ENCODE results near the gene NPC2.

NPC2 gene

DNA sequence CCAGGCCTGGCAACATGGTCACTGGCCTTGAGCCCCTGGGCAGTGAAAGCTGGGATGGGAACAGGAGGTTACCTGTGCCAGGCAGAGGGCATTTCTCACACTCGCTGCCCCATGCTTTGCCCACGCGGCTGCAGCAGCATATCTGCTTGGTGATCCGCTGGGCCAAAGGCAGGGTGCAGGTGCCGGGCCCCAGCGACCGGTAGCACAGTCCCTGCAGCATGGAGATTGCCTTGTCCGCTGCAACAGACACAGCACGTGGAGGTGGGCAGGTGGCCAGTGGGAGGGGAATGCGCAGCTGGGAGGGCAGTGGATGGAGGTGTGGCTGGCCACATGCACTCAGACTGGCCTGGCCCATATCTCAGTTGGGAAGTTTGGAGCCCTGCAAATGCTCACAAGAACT lies 35.8 kb upstream of the NPC2 start:
- FAIRE-seq (no peak), DNase-seq (ENCODE audit: insufficient read length) (no peak)
- TF ChIP-seq POLR2AphosphoS5 (IDR thresholded peaks at IDR 0.05; ENCODE audit: low read depth, low read length) (no peak), POLR2A (IDR thresholded peaks at IDR 0.05; ENCODE audit: low read depth, low read length) (no peak), TAF1 (IDR thresholded peaks at IDR 0.05; ENCODE audit: borderline replicate concordance, low read depth, low read length) (no peak)

DNA sequence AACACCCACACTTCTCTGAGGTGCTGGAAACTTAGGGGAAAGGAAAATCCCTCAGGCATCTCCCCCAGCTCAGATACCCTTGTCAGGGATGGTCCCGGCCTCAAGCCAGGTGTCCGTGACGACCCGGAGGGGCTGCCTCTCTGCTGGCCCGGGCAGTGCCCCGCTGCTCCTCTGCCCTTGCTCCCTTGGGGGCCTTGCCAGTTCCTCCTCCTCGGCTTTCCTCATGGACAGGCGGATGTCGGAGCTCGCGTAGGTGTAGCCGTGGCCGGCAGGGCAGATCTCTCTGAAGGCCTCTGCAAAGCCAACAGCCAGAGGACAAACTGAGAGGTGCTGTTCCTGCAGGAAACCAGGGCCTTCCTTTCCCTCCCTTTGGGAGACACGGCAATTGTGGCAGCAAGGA lies 35.3 kb upstream of the NPC2 start:
- FAIRE-seq: no peak
- no peak for TF ChIP-seq TAF1 (IDR thresholded peaks at IDR 0.05; ENCODE audit: borderline replicate concordance, low read depth, low read length)
- TF ChIP-seq POLR2A (IDR thresholded peaks at IDR 0.05; ENCODE audit: low read depth, low read length): no peak
- TF ChIP-seq POLR2AphosphoS5 (IDR thresholded peaks at IDR 0.05; ENCODE audit: low read depth, low read length): no peak
- no peak for DNase-seq (ENCODE audit: insufficient read length)

DNA sequence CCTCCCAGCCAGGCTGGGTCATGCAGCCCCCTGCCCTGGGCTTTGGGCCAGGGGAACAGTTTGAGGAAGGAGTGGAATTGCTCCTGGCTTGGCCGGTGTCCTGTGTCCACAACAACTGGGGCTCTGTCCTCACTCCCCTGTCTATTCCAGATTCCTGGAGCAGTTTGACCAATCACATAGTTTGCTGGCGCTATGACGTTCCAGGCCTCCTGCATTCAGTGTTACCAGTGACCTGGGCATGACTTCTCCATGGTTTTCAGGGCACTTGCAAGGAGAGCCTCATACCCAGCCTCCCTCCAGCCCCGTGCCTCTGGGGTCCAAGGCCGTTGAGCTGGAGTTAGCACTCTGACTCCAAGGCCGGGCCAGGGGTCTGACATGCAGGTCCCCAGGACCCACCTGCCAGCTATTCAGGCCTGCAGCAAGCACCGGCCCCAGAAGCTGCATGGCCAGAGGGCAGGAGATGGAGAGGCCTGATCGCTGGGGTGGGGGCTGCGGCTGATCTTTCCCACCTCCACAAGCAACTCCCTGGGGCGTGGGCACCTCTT lies 34.7 kb upstream of the NPC2 start:
- DNase-seq (ENCODE audit: insufficient read length) (no peak), FAIRE-seq (no peak)
- TF ChIP-seq TAF1 (IDR thresholded peaks at IDR 0.05; ENCODE audit: borderline replicate concordance, low read depth, low read length) (no peak), POLR2AphosphoS5 (IDR thresholded peaks at IDR 0.05; ENCODE audit: low read depth, low read length) (no peak), POLR2A (IDR thresholded peaks at IDR 0.05; ENCODE audit: low read depth, low read length) (no peak)

DNA sequence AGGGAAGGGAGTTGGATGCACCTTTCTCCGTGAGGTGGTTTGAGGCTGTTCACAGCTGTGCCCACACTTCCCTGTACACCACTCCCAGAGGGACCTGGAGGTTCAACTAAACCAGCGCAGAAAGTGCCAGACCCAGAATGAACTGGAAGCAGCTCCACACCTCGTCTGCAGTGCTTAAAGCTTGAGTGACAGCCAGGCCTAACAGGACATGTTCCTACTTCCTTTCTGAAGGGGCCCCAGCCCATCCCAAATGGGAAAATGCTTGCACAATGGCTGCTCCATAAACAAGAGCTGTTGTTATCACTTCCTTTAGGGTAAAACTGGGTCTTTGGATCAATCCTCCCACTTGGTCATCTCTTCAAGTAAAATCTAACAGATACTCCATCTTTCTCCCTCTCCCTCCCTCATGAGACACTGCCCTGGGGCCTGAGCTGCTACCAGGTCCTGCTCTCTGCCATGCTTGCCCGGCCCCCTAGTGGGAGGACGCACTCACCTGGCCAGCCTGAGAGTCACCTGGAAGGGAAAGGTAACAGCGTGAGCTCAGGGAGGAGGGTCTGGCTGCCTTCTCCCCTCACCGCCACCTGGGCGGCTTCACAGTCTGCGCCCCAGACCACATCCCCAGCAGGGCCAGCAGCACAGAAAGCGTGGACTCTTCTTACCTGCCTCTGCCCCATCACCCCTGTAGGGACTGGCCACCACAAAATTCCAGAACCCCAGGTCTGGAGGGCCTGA lies 33.9 kb upstream of the NPC2 start:
- FAIRE-seq: no peak
- DNase-seq (ENCODE audit: insufficient read length): no peak
- no peak for TF ChIP-seq POLR2AphosphoS5 (IDR thresholded peaks at IDR 0.05; ENCODE audit: low read depth, low read length)

DNA sequence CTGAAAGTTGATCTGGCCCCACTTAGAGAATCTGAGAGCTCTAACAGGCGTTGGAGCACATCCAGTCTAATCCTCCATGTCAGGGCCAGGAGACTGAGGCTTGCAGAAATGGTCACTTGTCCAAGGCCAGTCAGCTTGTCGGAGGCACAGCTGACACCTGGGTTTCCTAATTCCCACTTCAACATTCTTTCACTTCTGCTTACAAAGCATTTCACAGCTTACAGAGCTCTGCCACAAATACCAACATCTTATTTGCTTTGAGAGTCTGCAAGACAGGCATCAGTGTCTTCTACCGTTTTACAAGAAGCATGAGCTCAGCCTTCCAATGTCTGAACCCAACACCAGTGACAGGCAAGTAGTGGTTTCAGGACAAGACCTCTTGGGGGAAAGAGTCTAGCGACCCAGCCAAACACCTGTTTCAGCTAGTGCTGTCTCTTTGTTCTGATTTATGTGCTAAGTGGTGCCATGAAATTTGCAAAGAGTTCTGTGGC lies 32.3 kb upstream of the NPC2 start:
- DNase-seq (ENCODE audit: insufficient read length) (no peak), FAIRE-seq (no peak)
- TF ChIP-seq POLR2A (IDR thresholded peaks at IDR 0.05; ENCODE audit: low read depth, low read length) (no peak), TAF1 (IDR thresholded peaks at IDR 0.05; ENCODE audit: borderline replicate concordance, low read depth, low read length) (no peak), POLR2AphosphoS5 (IDR thresholded peaks at IDR 0.05; ENCODE audit: low read depth, low read length) (no peak)

DNA sequence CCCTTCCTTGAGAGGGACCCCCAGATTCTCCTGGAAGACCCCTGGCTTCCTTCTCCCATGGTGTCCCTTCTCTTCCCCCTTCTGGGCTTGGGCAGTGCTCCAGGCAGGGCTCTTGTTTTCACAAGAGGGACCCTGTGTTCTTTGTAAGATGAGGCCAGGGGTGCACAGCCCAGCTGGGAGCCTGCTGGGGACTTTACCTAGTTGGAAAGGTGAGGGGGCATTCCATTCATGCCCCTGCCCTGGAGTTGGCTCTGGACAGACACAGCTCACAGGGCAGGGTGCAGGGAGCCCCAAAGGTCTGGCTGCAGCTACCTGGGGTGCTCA lies 31.7 kb upstream of the NPC2 start:
- FAIRE-seq (no peak), DNase-seq (ENCODE audit: insufficient read length) (no peak)
- TF ChIP-seq TAF1 (IDR thresholded peaks at IDR 0.05; ENCODE audit: borderline replicate concordance, low read depth, low read length) (no peak), POLR2AphosphoS5 (IDR thresholded peaks at IDR 0.05; ENCODE audit: low read depth, low read length) (no peak), POLR2A (IDR thresholded peaks at IDR 0.05; ENCODE audit: low read depth, low read length) (no peak)

DNA sequence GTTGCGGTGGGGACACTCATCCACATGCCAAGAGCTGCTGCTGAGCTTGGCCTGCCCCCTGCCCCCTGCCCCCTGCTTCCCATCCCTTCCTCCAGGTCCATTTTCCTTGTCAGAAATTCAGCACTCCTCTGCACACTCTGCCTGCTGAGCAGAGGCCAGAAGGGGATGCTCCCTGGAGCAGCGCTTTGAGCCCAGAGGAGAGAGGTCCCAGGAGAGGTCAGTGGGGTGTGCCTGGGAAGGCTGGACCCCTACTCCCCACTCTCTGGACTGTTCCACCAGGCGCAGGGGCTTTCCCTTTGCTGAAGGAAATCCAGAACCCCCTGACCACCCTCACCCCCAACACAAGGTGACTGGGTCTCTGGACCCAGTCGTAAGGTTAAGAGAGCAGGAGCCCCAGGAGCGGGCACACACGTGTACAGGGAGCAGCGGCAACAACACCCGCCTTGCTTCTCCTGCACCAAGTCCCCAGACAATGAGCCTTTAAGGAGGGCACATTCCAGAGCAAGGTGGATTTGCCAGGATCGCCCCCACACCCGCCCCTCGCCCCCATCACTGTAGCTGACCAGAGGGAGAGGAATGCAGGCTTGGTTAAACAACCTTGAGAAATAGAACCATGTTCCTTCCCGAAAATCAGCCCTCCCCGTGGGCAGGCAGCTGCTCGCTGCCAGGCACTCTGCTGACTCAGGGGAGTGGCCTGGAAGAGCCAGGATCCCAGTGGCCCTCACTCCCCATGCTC lies 31.1 kb upstream of the NPC2 start:
- TF ChIP-seq POLR2AphosphoS5 (IDR thresholded peaks at IDR 0.05; ENCODE audit: low read depth, low read length) (no peak), TAF1 (IDR thresholded peaks at IDR 0.05; ENCODE audit: borderline replicate concordance, low read depth, low read length) (no peak), POLR2A (IDR thresholded peaks at IDR 0.05; ENCODE audit: low read depth, low read length) (no peak)
- FAIRE-seq: no peak
- DNase-seq (ENCODE audit: insufficient read length): no peak

DNA sequence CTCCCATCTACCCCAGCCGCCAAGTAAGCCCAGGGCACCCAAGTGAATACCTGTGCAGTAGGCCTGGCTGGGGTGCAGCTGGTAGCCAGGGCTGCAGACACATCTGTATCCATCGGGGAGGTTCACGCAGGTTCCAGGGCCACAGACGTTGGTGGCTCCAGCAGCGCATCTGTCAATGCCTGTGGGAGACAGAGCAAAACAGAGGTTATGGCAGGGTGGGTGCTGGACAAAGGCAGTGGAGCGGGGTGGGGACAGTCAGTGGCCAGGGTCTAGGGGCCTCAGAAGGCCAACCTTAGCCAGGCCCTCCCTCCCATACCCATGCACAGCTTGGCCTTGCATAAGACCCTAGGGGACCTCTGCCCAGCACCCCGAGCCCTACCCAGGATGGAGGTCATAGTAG lies 29.6 kb upstream of the NPC2 start:
- no peak for DNase-seq (ENCODE audit: insufficient read length)
- TF ChIP-seq POLR2A (IDR thresholded peaks at IDR 0.05; ENCODE audit: low read depth, low read length) (no peak), POLR2AphosphoS5 (IDR thresholded peaks at IDR 0.05; ENCODE audit: low read depth, low read length) (no peak), TAF1 (IDR thresholded peaks at IDR 0.05; ENCODE audit: borderline replicate concordance, low read depth, low read length) (no peak)
- no peak for FAIRE-seq

DNA sequence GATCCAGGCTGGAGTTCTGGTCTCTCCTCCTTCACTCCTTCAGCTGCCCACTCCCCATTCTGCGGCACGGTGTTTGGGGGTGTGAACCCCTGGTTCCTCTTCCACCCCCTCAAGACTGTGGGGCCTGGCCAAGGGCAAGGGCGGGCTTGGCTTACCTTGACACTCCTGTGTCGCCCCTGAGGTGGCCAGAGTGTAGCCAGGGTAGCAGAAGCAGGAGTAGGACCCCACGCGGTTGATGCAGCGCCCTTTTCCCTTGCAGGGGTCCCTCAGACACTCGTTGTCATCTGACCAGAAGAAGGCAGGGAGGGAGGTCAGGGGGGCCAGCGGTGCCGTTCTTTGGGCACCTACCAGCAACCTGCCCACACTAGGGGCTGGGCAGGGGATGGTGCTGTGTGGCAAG lies 28.7 kb upstream of the NPC2 start:
- TF ChIP-seq POLR2A (IDR thresholded peaks at IDR 0.05; ENCODE audit: low read depth, low read length) (no peak), POLR2AphosphoS5 (IDR thresholded peaks at IDR 0.05; ENCODE audit: low read depth, low read length) (no peak), TAF1 (IDR thresholded peaks at IDR 0.05; ENCODE audit: borderline replicate concordance, low read depth, low read length) (no peak)
- DNase-seq (ENCODE audit: insufficient read length): no peak
- FAIRE-seq: no peak

DNA sequence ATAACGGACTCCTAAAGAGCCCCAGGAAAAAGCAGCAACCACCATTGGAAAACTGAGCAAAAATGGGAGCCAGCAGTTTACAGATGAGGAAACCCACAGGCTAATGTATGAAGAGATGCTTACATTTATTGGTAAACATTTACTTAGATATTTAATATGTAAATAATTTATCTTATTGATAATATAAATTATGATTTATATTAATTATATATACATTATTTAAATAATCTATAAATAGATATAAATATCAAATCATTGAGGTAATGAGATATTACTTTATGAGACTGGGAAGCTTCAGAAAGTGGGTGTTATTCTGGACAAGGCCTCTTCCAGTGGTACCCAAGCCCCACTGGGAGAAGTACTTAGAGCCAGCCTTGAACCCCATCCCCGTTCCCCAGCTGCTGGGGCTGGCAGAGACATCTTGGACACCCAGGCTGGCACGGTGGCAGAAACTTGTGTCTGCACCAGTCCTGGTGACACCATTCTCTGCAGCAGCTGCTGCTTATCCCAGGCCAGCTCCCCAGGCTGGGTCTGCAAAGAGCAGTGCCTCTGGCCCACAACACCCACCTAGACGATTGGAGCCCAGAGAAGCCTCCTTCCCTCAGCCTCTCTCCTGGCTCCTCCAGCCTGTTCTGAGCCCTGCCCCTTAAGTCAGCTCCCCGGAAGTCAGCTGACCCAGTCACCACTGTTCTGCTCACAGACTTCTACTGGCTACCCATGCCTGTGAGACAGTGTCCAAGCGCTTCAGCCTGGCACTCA lies 26.4 kb upstream of the NPC2 start:
- no peak for TF ChIP-seq POLR2A (IDR thresholded peaks at IDR 0.05; ENCODE audit: low read depth, low read length)
- TF ChIP-seq TAF1 (IDR thresholded peaks at IDR 0.05; ENCODE audit: borderline replicate concordance, low read depth, low read length): no peak
- no peak for TF ChIP-seq POLR2AphosphoS5 (IDR thresholded peaks at IDR 0.05; ENCODE audit: low read depth, low read length)
- no peak for FAIRE-seq
- no peak for DNase-seq (ENCODE audit: insufficient read length)

DNA sequence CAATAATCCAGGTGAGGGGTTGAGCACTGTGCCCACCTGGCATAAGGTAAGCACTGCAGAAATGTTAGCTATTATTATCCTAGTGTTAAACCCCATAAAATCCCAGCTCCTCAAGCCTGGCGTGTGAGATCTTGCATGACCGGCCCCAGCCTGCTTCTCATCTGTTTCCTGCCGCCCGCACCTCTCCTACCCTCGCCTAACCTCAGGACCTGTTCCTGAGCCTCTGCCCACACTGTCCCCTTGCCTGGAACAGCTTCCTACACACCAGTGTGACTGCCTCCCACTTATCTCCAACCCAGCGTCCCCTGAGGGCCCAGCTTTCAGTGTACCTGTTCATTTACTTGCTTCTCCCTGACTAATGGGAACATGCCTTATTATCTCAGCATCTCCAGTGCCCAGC lies 25.1 kb upstream of the NPC2 start:
- TF ChIP-seq POLR2AphosphoS5 (IDR thresholded peaks at IDR 0.05; ENCODE audit: low read depth, low read length): no peak
- TF ChIP-seq POLR2A (IDR thresholded peaks at IDR 0.05; ENCODE audit: low read depth, low read length): no peak
- no peak for TF ChIP-seq TAF1 (IDR thresholded peaks at IDR 0.05; ENCODE audit: borderline replicate concordance, low read depth, low read length)
- DNase-seq (ENCODE audit: insufficient read length) (no peak), FAIRE-seq (no peak)

Measured in GM12892 (cell line).